Fibroblast of skin of left quadriceps (primary cell): ENCODE measurements around the gene SUGCT.
A peak's percentile ranks its signal among the peaks of the same experiment; 100 is the strongest.
"Not testable (repeated sequence)": the region's sequence is repeated elsewhere in the genome, so short reads cannot be mapped to it uniquely, and the experiment has no call there.

Experiments
- DNase-seq, 2 experiments: peaks; one replicate each; pipeline ENCODE4 v3.0.0-alpha.2; 2013; ENCODE audit warnings: low read depth in 2 of 2

Gene SUGCT

DNA sequence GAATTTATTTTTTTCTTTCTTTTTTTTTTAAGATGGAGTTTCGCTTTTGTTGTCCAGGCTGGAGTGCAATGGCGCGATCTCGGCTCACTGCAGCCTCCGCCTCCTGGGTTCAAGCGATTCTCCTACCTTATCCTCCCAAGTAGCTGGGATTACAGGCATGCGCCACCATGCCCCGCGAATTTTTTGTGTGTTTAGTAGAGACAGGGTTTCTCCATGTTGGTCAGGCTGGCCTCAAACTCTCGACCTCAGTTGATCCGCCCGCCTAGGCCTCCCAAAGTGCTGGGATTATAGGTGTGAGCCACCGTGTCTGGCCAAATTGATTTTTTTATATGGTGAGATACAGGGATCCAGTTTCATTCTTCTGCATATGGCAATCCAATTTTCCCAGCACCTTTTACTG, 5.1 kb downstream of the SUGCT start:
- not testable (repeated sequence) for DNase-seq

DNA sequence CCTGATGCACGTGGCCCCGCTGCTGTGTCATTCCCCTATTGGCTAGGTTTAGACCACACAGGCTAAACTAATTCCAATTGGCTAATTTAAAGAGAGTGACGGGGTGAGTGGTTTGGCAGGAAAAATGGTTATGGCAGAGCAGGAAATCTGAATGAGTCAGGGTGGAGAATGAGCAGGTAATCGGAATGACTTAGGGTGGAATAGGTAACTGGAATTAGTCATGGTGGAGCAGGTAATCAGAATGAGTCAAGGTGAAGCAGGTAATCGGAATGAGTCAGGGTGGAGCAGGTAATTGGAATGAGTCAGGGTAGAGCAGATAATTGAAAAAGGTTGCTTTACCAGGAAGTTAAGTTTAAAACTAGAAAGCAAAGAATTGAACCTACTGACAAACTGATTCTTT, 7.1 kb downstream of the SUGCT start:
- not testable (repeated sequence) for DNase-seq

DNA sequence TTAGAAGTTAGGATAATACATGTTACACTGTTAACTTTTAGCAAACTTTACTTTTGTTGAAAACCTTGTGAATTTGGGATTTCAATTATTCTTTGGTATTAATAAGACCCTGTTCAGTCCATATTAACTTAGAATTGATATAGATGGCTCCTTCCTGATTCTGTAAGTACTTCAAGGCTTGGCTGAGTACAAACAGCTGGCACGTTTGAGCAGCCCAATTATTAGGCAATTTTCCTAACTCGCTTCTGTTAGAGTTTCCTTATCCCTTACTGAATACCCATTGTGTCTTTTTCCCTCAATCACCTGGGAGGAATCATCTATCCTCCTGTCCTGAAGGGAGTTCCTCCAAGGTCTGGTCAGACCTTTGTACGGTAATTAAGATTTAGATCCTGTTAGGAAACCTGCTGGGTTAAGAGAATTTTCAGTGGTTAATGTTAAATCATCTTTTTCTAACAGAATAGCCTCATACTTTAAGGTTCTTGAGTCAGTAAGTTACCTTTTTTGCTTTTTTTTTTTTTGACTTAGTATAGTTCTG, 10.9 kb downstream of the SUGCT start:
- not testable (repeated sequence) for DNase-seq

DNA sequence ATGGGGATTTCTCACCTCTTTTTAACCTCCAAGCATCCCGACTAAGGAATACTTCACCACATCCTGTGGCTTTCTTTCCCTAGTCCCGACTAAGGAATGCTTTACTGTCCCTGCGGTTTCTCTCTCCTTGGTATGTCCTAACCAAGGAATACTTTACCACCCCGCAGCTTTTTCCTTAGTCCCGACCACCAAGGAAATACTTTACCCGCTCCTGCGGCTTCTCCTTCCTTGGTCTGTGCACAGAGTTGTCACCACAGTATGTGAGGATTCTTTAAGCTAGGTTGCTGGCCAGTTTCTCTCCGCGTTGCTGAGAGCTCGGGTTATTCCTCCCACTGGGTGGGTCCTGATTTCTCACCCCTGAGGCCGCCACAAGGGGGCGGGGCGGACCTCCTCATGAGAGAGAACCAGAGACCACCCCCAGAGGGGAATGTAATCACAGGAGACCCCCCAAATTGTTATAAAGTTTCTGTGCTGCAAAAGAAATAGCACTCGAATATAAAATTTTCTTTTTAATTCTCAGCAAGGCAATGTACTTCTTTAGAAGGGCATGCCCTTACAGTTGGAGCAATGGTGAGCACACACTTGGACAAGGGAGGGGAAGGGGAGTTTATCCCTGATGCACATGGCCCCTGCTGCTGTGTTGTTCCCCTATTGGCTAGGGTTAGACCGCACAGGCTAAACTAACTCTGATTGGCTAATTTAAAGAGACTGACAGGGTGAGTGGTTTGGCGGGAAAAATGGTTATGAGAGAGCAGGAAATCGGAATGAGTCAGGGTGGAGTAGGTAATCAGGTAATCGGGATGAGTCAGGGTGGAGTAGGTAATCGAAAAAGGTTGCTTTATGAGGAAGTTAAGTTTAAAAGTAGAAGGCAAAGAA, 12.8 kb downstream of the SUGCT start:
- DNase-seq: no peak

DNA sequence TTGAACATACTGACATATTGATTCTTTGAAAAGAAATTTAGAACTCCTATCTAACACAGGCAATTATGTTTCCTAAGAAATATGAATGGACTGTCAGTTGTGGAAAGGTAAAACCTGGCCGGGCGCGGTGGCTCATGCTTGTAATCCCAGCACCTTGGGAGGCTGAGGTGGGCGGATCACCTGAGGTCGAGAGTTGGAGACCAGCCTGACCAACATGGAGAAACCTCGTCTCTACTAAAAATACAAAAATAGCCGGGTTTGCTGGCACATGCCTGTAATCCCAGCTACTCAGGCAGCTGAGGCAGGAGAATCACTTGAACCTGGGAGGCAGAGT, 13.4 kb downstream of the SUGCT start:
- DNase-seq: not testable (repeated sequence)

DNA sequence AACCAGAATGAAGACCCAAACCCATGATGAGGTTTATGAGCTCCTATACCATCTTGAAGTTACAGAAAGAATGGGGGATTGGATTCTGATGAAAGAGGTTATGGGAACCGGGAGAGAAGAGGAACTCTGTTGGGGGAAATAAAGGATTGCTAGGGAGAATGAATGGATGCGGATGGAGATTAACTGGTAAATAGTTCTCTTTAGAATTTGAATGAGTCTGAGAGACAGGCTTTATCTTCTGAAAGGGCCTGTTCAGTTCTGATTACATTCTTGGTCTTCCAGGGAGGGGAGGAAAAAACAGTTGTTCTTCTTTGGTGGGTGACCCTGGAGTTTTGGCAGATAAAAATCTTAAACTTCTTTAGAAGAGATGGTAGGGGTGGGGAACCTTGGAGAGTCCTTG, 13.9 kb downstream of the SUGCT start:
- DNase-seq: no peak

DNA sequence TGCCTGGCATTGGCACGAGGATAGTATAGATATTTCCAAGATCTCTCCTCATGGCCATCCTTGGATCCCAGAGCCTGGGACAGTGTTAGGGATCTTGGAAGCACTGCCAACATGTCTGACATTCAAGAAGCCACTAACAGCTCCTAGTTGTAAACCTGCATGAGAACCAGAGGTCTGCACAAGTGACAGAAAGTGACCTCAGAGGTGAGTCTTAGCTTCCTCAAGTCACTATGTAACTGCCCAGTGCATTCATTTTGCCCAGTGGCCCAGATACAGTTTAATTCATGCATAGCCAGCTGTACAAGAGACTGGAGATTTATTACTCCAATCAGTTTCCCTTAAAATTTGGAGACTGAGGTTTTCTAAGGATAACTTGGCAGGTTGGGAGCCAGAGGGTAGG, 16.7 kb downstream of the SUGCT start:
- no peak for DNase-seq

DNA sequence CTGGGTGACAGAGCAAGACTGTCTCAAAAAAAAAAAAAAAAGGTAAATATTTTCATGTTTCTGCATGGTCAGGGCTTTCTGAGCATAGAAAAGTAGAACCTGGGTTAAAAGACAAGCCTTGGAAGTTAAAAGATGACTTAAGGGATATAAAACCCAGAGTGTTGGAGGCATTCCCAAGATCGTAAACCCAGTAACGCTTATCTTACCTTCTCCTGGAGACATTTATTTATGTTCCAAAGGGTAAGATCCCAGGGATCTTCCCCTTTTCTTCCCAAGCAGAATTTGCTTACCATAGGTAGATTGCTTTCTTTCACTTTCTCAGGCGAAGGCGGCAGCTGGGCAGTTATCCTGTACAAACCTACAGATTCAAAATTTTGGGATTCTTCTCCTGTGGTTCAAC, 22.2 kb downstream of the SUGCT start:
- no peak for DNase-seq

DNA sequence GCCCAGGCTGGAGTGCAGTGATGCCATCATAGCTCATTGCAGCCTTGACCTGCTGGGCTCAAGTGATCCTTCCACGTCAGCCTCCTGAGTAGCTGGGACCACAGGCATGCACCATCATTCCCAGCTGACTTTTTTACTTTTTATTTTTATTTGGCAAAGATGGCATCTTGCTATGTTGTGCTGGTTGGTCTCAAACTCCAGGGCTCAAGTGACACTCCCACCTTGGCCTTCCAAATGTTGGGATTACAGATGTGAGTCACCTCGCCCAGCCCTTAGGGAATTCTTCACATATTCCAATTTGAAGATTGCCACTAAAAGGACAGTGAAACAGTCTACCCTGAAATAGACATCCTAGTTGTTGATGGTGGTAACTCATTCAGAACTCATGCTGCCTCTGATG, 27.7 kb downstream of the SUGCT start:
- DNase-seq: no peak

DNA sequence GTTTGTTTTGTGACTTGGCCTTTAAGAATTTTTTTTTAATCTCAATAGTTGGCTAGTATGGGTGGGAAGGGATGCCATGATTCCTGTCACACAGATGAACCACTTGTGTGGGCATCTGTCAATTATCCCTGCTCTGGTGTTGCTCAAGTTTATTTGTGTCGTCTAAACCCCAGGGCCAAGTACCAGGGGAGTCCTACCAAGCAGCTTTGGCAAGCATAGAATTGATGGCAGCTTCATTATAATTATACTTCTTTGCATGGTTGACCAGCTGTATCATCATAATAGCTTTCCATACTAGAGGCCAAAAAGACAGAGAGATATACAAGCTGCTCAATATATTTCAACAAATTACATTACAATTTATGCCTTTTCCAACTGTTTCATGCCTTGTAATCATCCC, 30.4 kb downstream of the SUGCT start:
- DNase-seq: no peak

DNA sequence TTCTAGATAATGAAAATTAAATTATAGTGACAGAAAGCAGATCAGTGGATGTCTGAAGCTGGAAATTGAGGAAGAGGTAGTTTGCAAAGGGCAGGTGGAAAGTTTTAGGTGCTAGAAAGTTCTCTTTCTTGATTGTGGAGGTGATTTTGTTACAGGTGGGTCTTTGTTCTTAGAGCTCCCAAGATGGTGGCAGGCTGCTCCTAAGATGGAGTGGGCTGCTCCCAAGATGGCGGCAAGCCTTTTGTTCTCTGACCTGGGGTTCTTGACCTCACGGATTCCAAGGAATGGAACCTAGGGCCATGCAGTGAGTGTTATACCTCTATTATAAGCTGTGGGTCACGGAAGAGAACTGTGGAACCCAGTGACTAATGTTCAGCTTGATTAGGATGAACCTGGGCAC, 32.5 kb downstream of the SUGCT start:
- no peak for DNase-seq

DNA sequence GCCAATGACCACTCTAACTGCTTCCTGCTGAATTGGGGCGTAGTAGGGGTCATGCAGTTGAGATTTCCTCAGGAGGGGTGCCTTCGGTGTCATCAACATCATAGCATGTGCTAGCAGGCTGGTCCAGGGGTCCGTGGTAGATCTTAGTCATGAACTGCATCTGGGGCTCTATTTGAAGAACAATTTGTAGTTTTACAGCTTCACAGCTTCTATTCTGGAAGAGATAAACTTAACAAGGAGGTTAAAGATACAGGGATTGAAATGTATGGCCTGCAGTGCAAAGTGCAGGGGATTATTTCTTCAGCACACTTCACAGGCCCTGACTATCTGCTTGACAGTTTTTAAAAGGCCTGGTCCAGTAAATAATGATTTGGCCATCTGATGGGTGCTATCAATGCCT, 33.5 kb downstream of the SUGCT start:
- DNase-seq: not testable (repeated sequence)

DNA sequence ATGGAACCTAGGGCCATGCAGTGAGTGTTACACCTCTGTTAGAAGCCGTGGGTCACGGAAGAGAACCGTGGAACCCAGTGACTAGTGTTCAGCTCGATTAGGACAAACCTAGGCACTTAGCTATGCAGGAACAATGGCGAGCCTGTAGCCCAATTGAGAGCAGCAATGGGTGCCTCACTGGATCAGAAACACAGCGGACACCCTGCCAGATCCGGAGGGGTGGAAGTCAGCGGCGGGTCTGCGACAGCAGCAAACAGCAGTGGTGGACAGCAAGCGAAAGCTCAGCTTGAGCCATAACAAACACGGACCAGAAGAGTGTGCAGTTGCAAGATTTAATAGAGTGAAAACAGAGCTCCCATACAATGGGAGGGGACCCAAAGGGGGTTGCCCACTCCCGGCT, 38.3 kb downstream of the SUGCT start:
- not testable (repeated sequence) for DNase-seq

DNA sequence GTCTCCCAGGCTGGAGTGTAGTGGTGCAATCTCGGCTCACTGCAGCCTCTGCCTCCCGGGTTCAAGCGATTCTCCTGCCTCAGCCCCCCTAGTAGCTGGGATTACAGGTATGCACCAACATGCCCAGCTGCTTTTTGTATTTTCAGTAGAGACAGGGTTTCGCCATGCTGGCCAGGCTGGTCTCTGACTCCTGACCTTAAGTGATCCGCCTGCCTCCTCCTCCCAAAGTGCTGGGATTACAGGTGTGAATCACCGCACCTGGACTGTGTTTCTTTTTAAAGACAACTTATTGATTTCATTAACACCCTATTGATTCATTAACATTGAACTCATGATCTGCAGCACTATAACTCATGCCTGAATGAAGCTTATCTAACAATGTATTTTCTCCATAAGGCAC, 40.5 kb downstream of the SUGCT start:
- not testable (repeated sequence) for DNase-seq

DNA sequence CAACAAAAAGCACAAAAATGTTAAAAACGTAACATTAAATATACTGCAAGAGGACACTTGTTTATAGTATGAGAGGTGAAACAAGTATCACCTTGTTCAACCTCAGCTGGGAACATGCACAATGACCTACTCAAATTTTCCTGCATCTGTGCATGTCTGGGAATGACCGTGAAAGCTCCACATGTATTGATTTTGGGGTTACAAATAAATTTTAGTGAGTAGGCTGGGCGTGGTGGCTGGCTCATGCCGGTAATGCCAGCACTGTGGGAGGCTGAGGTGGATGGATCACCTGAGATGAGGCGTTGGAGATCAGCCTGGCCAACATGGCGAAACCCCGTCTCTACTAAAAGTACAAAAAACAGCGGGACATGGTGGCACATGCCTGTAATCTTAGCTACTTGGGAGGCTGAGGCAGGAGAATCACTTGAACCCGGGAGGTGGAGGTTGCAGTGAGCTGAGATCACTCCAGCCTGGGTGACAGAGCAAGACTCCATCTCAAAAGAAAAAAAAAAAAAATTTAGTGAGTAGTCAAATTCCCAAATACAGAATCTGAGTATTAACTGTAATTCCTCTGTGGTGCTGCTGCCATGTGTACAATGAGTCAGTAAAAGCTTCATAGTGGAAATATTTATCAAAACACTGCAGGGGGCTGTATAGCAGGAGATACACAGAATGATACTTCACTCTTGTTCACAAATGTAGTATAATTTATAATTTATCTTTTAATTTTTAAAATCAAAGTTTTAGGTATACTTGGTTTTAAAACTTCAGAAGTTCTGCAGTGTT, 41.1 kb downstream of the SUGCT start:
- peak; percentile 24 to 35 for DNase-seq

DNA sequence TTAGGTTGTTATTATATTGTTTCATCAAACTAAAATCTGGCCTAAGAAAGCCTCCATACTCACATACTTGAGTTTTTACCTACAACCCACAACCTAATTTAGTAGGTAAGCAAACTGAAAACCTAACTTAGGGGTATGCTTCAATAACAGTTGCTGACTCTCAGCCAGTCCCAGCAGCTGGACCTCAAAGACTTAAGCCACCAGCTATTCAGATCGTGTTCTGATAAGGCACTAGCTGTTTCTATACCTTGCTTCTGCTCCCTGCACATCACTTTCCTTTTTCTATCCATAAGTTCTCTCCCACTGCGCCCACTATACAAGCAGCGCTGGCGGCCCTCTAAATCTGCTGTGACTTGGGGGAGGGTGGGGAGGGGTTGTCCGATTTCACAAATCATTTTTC, 42.3 kb downstream of the SUGCT start:
- DNase-seq: no peak

DNA sequence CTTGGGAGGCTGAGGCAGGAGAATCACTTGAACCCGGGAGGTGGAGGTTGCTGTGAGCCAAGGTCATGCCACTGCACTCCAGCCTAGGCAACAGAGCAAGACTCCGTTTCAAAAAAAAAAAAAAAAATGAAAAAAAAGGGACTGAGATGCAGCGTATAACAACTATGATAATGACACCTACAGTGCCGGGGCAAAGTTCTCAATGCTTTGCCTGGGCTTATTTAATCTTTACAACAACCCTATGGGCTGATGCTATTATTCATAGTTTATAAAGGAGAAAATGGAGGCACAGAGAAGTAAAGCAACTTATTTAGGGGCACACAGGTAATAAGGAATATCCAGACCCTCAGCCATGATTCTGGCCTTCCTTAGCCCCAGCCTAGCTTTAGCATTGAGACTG, 47.6 kb downstream of the SUGCT start:
- no peak for DNase-seq

DNA sequence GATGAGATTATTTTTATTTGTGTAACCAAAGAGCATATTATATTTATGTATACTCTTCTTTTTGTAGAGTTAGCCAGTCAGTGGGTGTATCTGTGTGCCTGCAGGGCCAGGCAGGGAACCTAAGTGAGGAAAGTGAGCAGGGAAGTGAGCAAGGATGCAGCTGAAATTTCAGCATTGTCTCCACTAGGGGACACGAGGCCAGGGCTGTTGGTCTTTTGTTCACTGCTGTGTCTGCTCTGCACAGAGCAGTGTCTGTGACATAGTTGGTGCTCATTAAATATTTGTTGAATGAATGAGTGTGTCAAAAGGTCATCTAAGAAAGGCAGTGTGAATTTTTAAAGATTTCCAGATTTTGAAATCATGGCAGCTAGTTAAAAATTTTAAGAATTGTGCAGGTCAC, 51.8 kb downstream of the SUGCT start:
- DNase-seq: no peak

DNA sequence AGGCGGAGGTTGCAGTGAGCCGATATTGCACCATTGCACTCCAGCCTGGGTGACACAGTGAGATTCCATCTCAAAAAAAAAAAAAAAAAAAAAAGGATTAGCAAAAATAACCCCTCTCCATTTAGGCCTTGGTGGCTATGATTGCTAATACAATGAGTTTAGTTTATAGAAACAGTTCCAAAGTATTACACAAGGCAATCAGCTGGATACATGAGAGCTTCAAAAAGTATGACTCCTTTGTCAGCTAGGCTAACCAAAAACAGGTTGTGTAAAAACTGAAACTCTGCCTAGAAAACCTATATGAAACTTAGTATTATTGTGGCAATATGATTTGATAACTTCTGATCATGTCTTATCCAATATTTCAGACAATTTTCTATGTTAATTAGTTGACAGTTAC, 57.2 kb downstream of the SUGCT start:
- peak; percentile 52 to 57 for DNase-seq

DNA sequence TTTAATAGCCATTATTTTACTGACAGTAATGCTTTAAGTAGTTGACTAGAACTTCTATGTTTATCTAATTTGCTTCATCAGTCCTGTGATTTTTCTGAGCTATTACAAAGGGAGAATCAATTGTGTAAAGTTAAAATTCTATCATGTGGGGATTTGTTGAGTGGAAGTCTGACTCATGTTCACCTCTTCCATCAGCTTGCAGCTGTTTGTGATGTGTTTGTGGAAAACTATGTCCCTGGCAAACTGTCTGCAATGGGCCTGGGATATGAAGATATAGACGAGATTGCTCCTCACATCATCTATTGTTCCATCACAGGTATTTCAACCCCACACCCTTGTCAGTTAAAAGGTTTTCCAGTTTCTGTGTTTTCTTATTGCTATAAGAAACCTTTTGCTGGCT, 59.9 kb downstream of the SUGCT start:
- DNase-seq: peak in 1 of 2 experiments; percentile 16

DNA sequence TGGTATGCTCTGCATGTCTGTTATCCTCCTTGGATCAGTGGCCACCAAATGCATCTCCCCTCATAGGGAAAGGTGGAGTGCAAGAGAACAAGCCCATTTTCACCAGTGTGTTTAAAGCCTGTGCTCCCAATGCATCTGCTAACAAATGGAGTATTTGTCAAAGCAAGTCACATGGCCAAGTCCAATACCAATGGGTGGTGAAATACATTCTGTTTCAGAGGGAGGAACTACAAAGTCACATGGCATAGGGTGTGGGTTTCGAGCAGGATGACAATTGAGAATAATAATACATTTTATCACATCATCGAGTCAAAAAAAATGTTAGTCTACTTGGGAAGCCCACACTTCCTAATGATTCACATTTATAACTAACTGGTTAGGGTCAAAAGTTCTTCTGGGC, 62.7 kb downstream of the SUGCT start:
- DNase-seq: no peak

DNA sequence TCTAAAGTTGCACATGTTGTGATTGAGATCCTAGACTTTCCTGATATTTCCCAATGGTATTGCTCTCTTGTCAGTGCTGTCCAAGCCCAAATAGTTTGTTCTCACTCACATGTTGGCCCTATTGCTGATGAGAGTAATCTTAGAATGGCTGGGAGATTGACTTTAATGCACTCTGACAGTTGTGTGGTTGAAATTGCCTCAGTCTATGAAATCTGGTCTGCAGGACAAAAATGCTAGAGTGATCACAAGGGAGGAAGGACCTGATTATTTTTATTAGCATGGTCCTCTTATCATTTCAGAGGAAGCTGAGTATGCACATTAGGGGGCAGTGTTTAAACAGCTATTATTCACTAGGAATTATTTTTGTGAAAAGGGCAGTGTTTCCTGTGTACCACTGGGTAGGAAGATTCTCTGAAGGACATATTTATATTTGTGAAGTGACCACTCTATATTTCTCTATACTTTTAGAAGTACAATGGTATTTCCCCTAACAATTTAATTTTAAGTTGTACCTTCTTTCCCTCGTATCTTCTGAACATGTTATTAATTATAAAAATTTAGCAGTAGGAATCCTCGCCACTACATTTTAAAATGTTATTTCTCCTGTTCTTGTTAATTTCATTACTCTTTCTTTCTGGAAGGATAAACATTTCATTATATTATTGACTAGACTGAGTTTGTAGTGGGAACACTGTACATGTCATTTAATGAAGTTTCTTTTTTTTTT, 64.4 kb downstream of the SUGCT start:
- peak; percentile 42 to 44 for DNase-seq
